ENCODE measurements around the gene SLC25A18.

Gene SLC25A18

GRCh38 chr22:17570851-17571631 lies 7.7 kb downstream of the SLC25A18 start:
- no peak for DNase-seq

GRCh38 chr22:17575151-17575550 lies 11.9 kb downstream of the SLC25A18 start:
- DNase-seq = no peak

GRCh38 chr22:17575681-17576080 lies 12.4 kb downstream of the SLC25A18 start:
- no peak for DNase-seq

GRCh38 chr22:17576470-17576869 lies 13.2 kb downstream of the SLC25A18 start:
- DNase-seq = peak; percentile 43

GRCh38 chr22:17578136-17578754 lies 14.9 kb downstream of the SLC25A18 start:
- no peak for DNase-seq

GRCh38 chr22:17579535-17579981 lies 16.3 kb downstream of the SLC25A18 start:
- no peak for DNase-seq

GRCh38 chr22:17580441-17581031 lies 17.2 kb downstream of the SLC25A18 start:
- no peak for DNase-seq

- DNase-seq = no peak
These were observed 17.8 kb downstream of the SLC25A18 start for GRCh38 chr22:17581056-17581455.

GRCh38 chr22:17581631-17582030 lies 18.3 kb downstream of the SLC25A18 start:
- no peak for DNase-seq

GRCh38 chr22:17583151-17583550 lies 19.9 kb downstream of the SLC25A18 start:
- DNase-seq = no peak

- no peak for DNase-seq
These were observed 23.6 kb downstream of the SLC25A18 start for GRCh38 chr22:17586831-17587440.

- no peak for DNase-seq
These were observed 24.3 kb downstream of the SLC25A18 start for GRCh38 chr22:17587629-17588028.

GRCh38 chr22:17588606-17589005 lies 25.3 kb downstream of the SLC25A18 start:
- DNase-seq = no peak

GRCh38 chr22:17589810-17590375 lies 26.6 kb downstream of the SLC25A18 start:
- no peak for DNase-seq

GRCh38 chr22:17590586-17590985 lies 27.3 kb downstream of the SLC25A18 start:
- DNase-seq = no peak

- DNase-seq = no peak
These were observed 28.9 kb downstream of the SLC25A18 start for GRCh38 chr22:17592201-17592600.

- DNase-seq = no peak
These were observed 32.9 kb downstream of the SLC25A18 start for GRCh38 chr22:17596226-17596625.

- peak; percentile 3 for DNase-seq
These were observed 33.9 kb downstream of the SLC25A18 start for GRCh38 chr22:17597217-17597616.

- DNase-seq = no peak
These were observed 35.0 kb downstream of the SLC25A18 start for GRCh38 chr22:17598318-17598717.

- DNase-seq = no peak
These were observed 37.7 kb downstream of the SLC25A18 start for GRCh38 chr22:17601031-17601430.

- no peak for DNase-seq
These were observed 40.4 kb downstream of the SLC25A18 start for GRCh38 chr22:17603668-17604067.

GRCh38 chr22:17606496-17606895 lies 43.2 kb downstream of the SLC25A18 start:
- DNase-seq = no peak

GRCh38 chr22:17607891-17608521 lies 44.7 kb downstream of the SLC25A18 start:
- DNase-seq = no peak
